Loucy (cell line): Measurements from ENCODE around the gene RPS29.
A peak's percentile ranks its signal among the peaks of the same experiment; 100 is the strongest.

Experiments
- H2AFZ ChIP-seq: fragments of 200-600 bp; sonication (generic); 2 replicates; pipeline ENCODE4 v1.6.0; 2016; ENCODE audit warnings: antibody characterized with exemption, mild to moderate bottlenecking, low read length, moderate library complexity
- H3F3A ChIP-seq: fragments of 200-600 bp; 2 replicates; pipeline ENCODE4 v1.6.0; 2016; ENCODE audit warnings: antibody characterized with exemption, low read depth, mild to moderate bottlenecking
- H3K27me3 ChIP-seq: fragments of 200-600 bp; sonication (generic); 2 replicates; pipeline ENCODE4 v1.6.1; 2014; ENCODE audit warnings: low read length, mild to moderate bottlenecking; ENCODE audit not compliant: insufficient read depth, poor library complexity, severe bottlenecking
- H3K36me3 ChIP-seq: fragments of 200-600 bp; sonication (generic); 2 replicates; pipeline ENCODE4 v1.6.1; 2016; ENCODE audit warnings: low read length; ENCODE audit not compliant: insufficient read depth
- H3K4me1 ChIP-seq: fragments of 200-600 bp; sonication (generic); 2 replicates; pipeline ENCODE4 v1.5.1; 2014; ENCODE audit warnings: low read length, mild to moderate bottlenecking; ENCODE audit not compliant: insufficient read depth, poor library complexity, severe bottlenecking
- H3K4me2 ChIP-seq: fragments of 200-600 bp; sonication (generic); 2 replicates; pipeline ENCODE4 v1.6.0; 2014; ENCODE audit warnings: antibody characterized with exemption, low read length, low read depth, mild to moderate bottlenecking; ENCODE audit not compliant: poor library complexity, severe bottlenecking
- H3K4me3 ChIP-seq: fragments of 200-600 bp; sonication (generic); 2 replicates; pipeline ENCODE4 v1.5.1; 2014; ENCODE audit warnings: low read length, mild to moderate bottlenecking, mixed read lengths; ENCODE audit not compliant: poor library complexity, severe bottlenecking
- H3K79me2 ChIP-seq: fragments of 200-600 bp; sonication (generic); 2 replicates; pipeline ENCODE4 v1.6.1; 2014; ENCODE audit warnings: low read length; ENCODE audit not compliant: insufficient read depth
- H3K9ac ChIP-seq: fragments of 200-600 bp; sonication (generic); 2 replicates; pipeline ENCODE4 v1.6.0; 2014; ENCODE audit warnings: mild to moderate bottlenecking, low read depth, low read length, moderate library complexity; ENCODE audit not compliant: poor library complexity, severe bottlenecking
- H3K9me2 ChIP-seq: fragments of 200-600 bp; sonication (generic); replicated peaks from 2 replicates; pipeline ENCODE4 v1.6.1; 2016; ENCODE audit warnings: low read depth, low read length, mixed read lengths
- H3K9me3 ChIP-seq: fragments of 200-600 bp; sonication (generic); 2 replicates; pipeline ENCODE4 v1.6.1; 2014; ENCODE audit warnings: mild to moderate bottlenecking, antibody characterized with exemption, low read length, low read depth; ENCODE audit not compliant: insufficient read depth
- H4K20me1 ChIP-seq: fragments of 200-600 bp; sonication (generic); 2 replicates; pipeline ENCODE4 v1.6.0; 2014; ENCODE audit warnings: antibody characterized with exemption, low read length, mild to moderate bottlenecking; ENCODE audit not compliant: insufficient read depth, poor library complexity, severe bottlenecking
- CTCF ChIP-seq: fragments of 200-600 bp; sonication (generic); conservative IDR thresholded peaks from 2 replicates; pipeline ENCODE4 v1.5.1; 2014; ENCODE audit warnings: mild to moderate bottlenecking, antibody characterized with exemption, low read length
- EZH2phosphoT487 ChIP-seq: fragments of 200-600 bp; IDR thresholded peaks from 2 replicates; pipeline ENCODE4 v1.6.1; 2018; ENCODE audit warnings: antibody characterized with exemption, mild to moderate bottlenecking, moderate library complexity, borderline replicate concordance

RPS29 gene

GRCh38 chr14:49612671-49613070 lies 26.5 kb upstream of the RPS29 start:
- TF ChIP-seq EZH2phosphoT487: no peak
- Histone ChIP-seq H4K20me1 (peaks cover 23% of the 10 kb centered on the region), H3K4me2 (peak overlapping the region; percentile 32), H3K9ac (peak overlapping the region; percentile 20), H3K4me3 (no peak overlapping the region), H3K36me3 (peaks cover 24% of the 10 kb centered on the region), H3K9me2 (no peaks in the 10 kb centered on the region), H3F3A (peaks cover 12% of the 10 kb centered on the region; the same call in 1 of the 2 replicates), H3K79me2 (peaks cover 73% of the 10 kb centered on the region), H3K4me1 (peaks cover 9% of the 10 kb centered on the region), H2AFZ (no peak overlapping the region), H3K27me3 (no peaks in the 10 kb centered on the region), H3K9me3 (no peaks in the 10 kb centered on the region)

DNA sequence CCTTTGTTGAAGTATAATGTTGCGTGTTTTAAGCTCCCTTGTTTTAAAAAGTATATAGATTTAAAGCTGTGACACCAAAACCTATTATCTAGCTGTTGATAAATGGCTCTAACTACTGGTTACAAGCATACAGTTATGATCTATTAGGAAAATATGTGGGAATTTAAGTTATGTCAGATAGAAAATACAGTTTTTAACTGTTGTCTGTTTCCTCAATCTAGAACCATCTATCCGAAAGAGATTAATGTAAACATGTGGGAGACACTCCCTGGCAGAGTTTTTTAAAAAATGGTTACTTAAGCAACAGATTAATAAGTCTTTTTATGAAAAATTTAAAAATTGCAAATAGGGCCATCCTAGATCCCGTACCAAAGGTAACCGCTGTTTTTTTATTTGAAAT lies 26.1 kb upstream of the RPS29 start:
- Histone ChIP-seq H3K4me2 (peak overlapping the region; percentile 32), H2AFZ (no peak overlapping the region), H3K9ac (peak overlapping the region; percentile 20), H3K79me2 (peaks cover 73% of the 10 kb centered on the region), H3K9me3 (no peaks in the 10 kb centered on the region), H4K20me1 (peaks cover 24% of the 10 kb centered on the region), H3K27me3 (no peaks in the 10 kb centered on the region), H3K4me1 (peaks cover 9% of the 10 kb centered on the region), H3K9me2 (no peaks in the 10 kb centered on the region), H3F3A (peaks cover 12% of the 10 kb centered on the region; the same call in 1 of the 2 replicates), H3K4me3 (no peak overlapping the region), H3K36me3 (peaks cover 25% of the 10 kb centered on the region)
- TF ChIP-seq CTCF (no peak), EZH2phosphoT487 (no peak)

DNA sequence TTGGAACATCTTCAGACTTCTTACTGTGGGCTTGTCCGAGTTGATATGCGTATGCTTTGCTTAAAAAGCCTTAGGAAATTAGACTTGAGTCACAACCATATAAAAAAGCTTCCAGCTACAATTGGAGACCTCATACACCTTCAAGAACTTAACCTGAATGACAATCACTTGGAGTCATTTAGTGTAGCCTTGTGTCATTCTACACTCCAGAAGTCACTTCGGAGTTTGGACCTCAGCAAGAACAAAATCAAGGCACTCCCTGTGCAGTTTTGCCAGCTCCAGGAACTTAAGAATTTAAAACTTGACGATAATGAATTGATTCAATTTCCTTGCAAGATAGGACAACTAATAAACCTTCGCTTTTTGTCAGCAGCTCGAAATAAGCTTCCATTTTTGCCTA lies 21.4 kb upstream of the RPS29 start:
- peaks cover 87% of the 10 kb centered on the region for H3K79me2 ChIP-seq
- H3K36me3 ChIP-seq: peaks cover 32% of the 10 kb centered on the region
- no peak overlapping the region for H3K4me3 ChIP-seq
- no peak overlapping the region for H3K9ac ChIP-seq
- no peak overlapping the region for H2AFZ ChIP-seq
- TF ChIP-seq EZH2phosphoT487 (no peak), CTCF (no peak)
- H3K4me1 ChIP-seq: peaks cover 12% of the 10 kb centered on the region
- H3F3A ChIP-seq: 0 out of 2 replicates have a peak, but pooled peaks cover 2% of the 10 kb centered on the region
- H3K9me2 ChIP-seq: no peaks in the 10 kb centered on the region
- H3K27me3 ChIP-seq: no peaks in the 10 kb centered on the region
- H3K4me2 ChIP-seq: peak overlapping the region; percentile 12
- H3K9me3 ChIP-seq: no peaks in the 10 kb centered on the region
- H4K20me1 ChIP-seq: peaks cover 27% of the 10 kb centered on the region
